Prostate gland (tissue), 2 donors: ENCODE data around the gene TUFM. TPM values are rescaled to one million over a fixed set of nuclear protein-coding genes. Genes with fewer than 3 reads are reported as not detected.
"Not testable (repeated sequence)": the region's sequence is repeated elsewhere in the genome, so short reads cannot be mapped to it uniquely, and the experiment has no call there.

Experiments
- DNase-seq: peaks from one replicate; pipeline ENCODE4 v3.0.0-alpha.2; 2019; ENCODE audit warnings: low spot score
- H3K27ac ChIP-seq, 2 donors: fragments of 200-600 bp; sonication (generic); 2 replicates each; pipeline ENCODE4 v1.5.1; 2017 to 2019
- H3K27me3 ChIP-seq: fragments of 200-600 bp; sonication (generic); replicated peaks from 2 replicates; pipeline ENCODE4 v1.5.1; 2019; ENCODE audit not compliant: insufficient read depth
- H3K36me3 ChIP-seq, 2 donors: fragments of 200-600 bp; sonication (generic); 1 replicate in 1 of 2; 2 replicates in 1 of 2; pipeline versions ENCODE4 v1.5.1 to v1.8.1; 2017 to 2019
- H3K4me1 ChIP-seq: fragments of 200-600 bp; sonication (generic); replicated peaks from 2 replicates; pipeline ENCODE4 v1.5.1; 2019
- H3K4me3 ChIP-seq, 2 donors: fragments of 200-600 bp; sonication (generic); 2 replicates each; pipeline ENCODE4 v1.5.1; 2017 to 2019
- H3K9me3 ChIP-seq: fragments of 200-600 bp; sonication (generic); 2 replicates; pipeline ENCODE4 v1.5.1; 2017
- POLR2A ChIP-seq: fragments of 450-650 bp; IDR thresholded peaks from one replicate; pipeline ENCODE4 v1.6.1; 2016; ENCODE audit warnings: antibody characterized with exemption, mild to moderate bottlenecking
- POLR2AphosphoS5 ChIP-seq: sonication (generic); formaldehyde crosslinking; IDR thresholded peaks from one replicate; pipeline ENCODE4 v1.6.1; 2017; ENCODE audit warnings: antibody characterized with exemption
- WGBS: methylation state at CpG from one replicate; pipeline ENCODE4 v1.1.5; 2018; 5-methylcytosine and 5-hydroxymethylcytosine counted together
- intact Hi-C: fragments of 100-400 bp; cut with DNase I; formaldehyde crosslinking; loops from one replicate; pipeline ENCODE4 v1.14.2; 2022
- total RNA-seq, 2 donors: library from RNA; depleted of rRNA; stranded (reverse); fragments of >200 nt; gene quantifications; one replicate each; pipeline ENCODE4 v1.1.0, GENCODE V29; 2016
- TF ChIP-seq, protein P1 (sequence below), 4 experiments: fragments of 200-600 bp in 2 of 4; fragments of 450-650 bp in 2 of 4; sonication (generic) in 2 of 4; IDR thresholded peaks; 1 replicate in 3 of 4; 2 replicates in 1 of 4; pipeline ENCODE4 v1.5.1; 2016 to 2019; ENCODE audit warnings: antibody characterized with exemption in 4 of 4, mild to moderate bottlenecking in 2 of 4, moderate library complexity in 2 of 4

TUFM gene
- total RNA-seq, 2 donors from 2014 or later = 114 to 151 TPM

GRCh38 chr16:28886945-28887344 is 40.8 kb upstream of the TUFM start:
- Histone ChIP-seq H3K4me3 (no peak overlapping the region), H3K27me3 (no peaks in the 10 kb centered on the region), H3K27ac (no peak overlapping the region), H3K4me1 (no peaks in the 10 kb centered on the region), H3K9me3 (no peaks in the 10 kb centered on the region), H3K36me3 (no peaks in the 10 kb centered on the region)
- TF ChIP-seq POLR2A (no peak), POLR2AphosphoS5 (no peak)
- TF ChIP-seq, protein P1, sequence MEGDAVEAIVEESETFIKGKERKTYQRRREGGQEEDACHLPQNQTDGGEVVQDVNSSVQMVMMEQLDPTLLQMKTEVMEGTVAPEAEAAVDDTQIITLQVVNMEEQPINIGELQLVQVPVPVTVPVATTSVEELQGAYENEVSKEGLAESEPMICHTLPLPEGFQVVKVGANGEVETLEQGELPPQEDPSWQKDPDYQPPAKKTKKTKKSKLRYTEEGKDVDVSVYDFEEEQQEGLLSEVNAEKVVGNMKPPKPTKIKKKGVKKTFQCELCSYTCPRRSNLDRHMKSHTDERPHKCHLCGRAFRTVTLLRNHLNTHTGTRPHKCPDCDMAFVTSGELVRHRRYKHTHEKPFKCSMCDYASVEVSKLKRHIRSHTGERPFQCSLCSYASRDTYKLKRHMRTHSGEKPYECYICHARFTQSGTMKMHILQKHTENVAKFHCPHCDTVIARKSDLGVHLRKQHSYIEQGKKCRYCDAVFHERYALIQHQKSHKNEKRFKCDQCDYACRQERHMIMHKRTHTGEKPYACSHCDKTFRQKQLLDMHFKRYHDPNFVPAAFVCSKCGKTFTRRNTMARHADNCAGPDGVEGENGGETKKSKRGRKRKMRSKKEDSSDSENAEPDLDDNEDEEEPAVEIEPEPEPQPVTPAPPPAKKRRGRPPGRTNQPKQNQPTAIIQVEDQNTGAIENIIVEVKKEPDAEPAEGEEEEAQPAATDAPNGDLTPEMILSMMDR (IDR thresholded peaks at IDR 0.05) = no peak
- intact Hi-C loops = no loop called here
- WGBS = 67% methylated on average over 10 of the region's 10 CpGs
- DNase-seq = no peak

DNA sequence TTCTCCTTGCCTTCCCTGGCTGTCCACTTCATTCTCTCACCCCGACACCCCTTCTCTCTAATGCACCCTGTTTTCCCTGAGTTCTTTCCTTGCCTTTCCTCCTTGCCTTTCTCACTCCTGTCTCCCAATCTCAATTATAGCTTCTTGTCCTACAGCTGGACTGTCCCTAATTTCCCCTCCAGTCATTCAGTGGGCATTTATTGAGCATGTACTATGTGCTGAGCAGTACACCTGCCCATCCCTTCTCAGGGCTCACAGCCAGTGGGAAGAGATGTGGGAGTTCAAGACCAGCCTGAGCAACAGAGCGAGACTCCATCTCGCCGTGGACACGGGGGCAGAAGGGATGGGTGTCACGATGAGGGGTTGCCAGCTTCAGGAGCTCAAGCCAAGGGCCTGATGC is 37.9 kb upstream of the TUFM start:
- H3K36me3 ChIP-seq = no peaks in the 10 kb centered on the region

GRCh38 chr16:28883221-28883996 is 37.3 kb upstream of the TUFM start:
- H3K27ac ChIP-seq = no peak overlapping the region
- no peaks in the 10 kb centered on the region for H3K36me3 ChIP-seq
- H3K4me1 ChIP-seq = peaks cover 5% of the 10 kb centered on the region
- intact Hi-C loops = loop anchor here (5.0 kb wide), 1 partner anchor 39 kb away; no protein-coding TSS in a partner anchor
- WGBS = 48% methylated on average over 25 of the region's 25 CpGs
- H3K9me3 ChIP-seq = no peaks in the 10 kb centered on the region
- DNase-seq = no peak
- TF ChIP-seq, protein P1 (IDR thresholded peaks at IDR 0.05) = no peak
- TF ChIP-seq POLR2A (no peak), POLR2AphosphoS5 (no peak)
- H3K27me3 ChIP-seq = no peaks in the 10 kb centered on the region
- H3K4me3 ChIP-seq = no peak overlapping the region

More for the DNA sequence above, 37.9 kb upstream of the TUFM start:
- WGBS = 95% methylated on average over 6 of the region's 6 CpGs
- Histone ChIP-seq H3K4me1 (peaks cover 5% of the 10 kb centered on the region), H3K9me3 (no peaks in the 10 kb centered on the region), H3K27ac (no peak overlapping the region), H3K27me3 (no peaks in the 10 kb centered on the region), H3K4me3 (no peak overlapping the region)
- no peak for DNase-seq
- intact Hi-C loops = loop anchor here (5.0 kb wide), 1 partner anchor 38 kb away; no protein-coding TSS in a partner anchor
- no peak for TF ChIP-seq POLR2A
- TF ChIP-seq POLR2AphosphoS5 = no peak
- TF ChIP-seq, protein P1 (IDR thresholded peaks at IDR 0.05) = no peak

- TF ChIP-seq POLR2A = no peak
- TF ChIP-seq, protein P1 (IDR thresholded peaks at IDR 0.05) = no peak
- TF ChIP-seq POLR2AphosphoS5 = no peak
- no peaks in the 10 kb centered on the region for H3K9me3 ChIP-seq
- no peak overlapping the region for H3K4me3 ChIP-seq
- DNase-seq = no peak
- peaks cover 5% of the 10 kb centered on the region for H3K4me1 ChIP-seq
- H3K27ac ChIP-seq = no peak overlapping the region
- H3K27me3 ChIP-seq = no peaks in the 10 kb centered on the region
- H3K36me3 ChIP-seq = no peaks in the 10 kb centered on the region
- intact Hi-C loops = loop anchor here (5.0 kb wide), 1 partner anchor 40 kb away; no protein-coding TSS in a partner anchor
- WGBS = 42% methylated on average over 24 of the region's 24 CpGs
These were observed 36.5 kb upstream of the TUFM start for GRCh38 chr16:28882551-28883160.

DNA sequence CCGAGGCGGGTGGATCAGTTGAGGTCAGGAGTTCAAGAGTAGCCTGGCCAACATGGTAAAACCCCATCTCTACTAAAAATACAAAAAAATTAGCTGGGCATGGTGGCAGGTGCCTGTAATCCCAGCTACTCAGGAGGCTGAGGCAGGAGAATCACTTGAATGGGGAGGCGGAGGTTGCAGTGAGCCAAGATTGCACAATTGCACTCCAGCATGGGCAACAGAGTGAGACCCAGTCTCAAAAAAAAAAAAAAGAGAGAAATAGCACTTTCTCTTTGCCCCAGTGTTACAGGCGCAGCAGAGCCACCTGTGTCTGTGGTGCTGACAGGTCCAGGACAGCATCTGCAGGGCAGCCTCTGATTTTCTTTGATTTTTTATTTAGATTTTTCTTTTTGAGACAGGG is 35.4 kb upstream of the TUFM start:
- intact Hi-C loops = loop anchor here (5.0 kb wide), 1 partner anchor 41 kb away; no protein-coding TSS in a partner anchor
- not testable (repeated sequence) for H3K27me3 ChIP-seq, H3K4me3 ChIP-seq, H3K27ac ChIP-seq, H3K9me3 ChIP-seq, DNase-seq, H3K36me3 ChIP-seq, H3K4me1 ChIP-seq
- WGBS = 91% methylated on average over 4 of the region's 4 CpGs
